Stimulated activated CD4-positive, alpha-beta T cell treated with anti-CD3 and anti-CD28 coated beads, Interleukin-15, amount 100 ng/mL, for 24 hours (primary cell): ENCODE measurements around the gene TP53I13.

Experiments used
- DNase-seq: peaks from one replicate; pipeline ENCODE4 v3.0.0-alpha.2; 2020

Gene TP53I13

DNA sequence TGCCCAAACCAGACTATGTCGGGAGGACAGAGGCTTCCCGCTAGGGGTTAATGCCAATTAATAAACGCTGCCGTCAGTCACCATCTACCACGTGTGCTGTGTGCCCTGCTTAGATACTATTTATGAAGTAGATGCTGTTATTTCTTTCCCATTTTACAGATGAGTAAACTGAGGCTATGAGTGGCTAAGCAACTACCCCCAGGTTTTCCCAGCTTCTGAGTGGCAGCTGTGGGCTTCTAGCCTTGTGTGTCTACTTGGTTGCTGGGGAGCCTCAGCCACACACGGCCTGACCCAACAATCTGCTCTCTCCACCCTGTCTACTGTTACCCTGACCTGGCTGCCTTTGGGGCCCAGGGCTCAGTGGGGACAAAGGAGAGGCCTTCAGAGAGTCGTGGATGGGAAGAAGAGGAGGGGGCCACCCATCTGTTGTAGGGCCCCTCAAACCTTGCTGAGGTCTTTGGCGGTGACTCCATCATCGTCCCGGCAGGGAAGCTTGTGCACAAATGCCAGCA lies 13.8 kb downstream of the TP53I13 start:
- DNase-seq, result no peak

DNA sequence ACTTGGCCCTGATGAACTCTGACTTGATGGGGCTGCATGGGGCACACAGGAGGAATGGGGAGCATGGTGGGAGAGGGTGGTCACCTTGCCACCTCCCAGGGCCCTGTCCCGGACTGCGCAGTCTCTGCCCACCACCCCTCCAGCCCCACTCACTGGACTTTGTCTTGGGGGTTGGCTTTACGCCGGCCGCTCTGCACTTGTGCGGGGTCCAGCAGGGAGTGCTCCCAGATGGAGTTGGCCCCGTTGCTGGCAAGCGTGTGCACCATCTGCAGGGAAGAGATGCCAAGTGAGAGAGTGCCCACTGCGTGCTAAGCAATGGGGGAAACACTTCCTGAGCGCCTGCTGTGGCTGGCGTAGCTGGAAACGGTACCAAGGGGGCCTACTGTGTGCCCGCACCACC lies 14.3 kb downstream of the TP53I13 start:
- DNase-seq, result no peak

DNA sequence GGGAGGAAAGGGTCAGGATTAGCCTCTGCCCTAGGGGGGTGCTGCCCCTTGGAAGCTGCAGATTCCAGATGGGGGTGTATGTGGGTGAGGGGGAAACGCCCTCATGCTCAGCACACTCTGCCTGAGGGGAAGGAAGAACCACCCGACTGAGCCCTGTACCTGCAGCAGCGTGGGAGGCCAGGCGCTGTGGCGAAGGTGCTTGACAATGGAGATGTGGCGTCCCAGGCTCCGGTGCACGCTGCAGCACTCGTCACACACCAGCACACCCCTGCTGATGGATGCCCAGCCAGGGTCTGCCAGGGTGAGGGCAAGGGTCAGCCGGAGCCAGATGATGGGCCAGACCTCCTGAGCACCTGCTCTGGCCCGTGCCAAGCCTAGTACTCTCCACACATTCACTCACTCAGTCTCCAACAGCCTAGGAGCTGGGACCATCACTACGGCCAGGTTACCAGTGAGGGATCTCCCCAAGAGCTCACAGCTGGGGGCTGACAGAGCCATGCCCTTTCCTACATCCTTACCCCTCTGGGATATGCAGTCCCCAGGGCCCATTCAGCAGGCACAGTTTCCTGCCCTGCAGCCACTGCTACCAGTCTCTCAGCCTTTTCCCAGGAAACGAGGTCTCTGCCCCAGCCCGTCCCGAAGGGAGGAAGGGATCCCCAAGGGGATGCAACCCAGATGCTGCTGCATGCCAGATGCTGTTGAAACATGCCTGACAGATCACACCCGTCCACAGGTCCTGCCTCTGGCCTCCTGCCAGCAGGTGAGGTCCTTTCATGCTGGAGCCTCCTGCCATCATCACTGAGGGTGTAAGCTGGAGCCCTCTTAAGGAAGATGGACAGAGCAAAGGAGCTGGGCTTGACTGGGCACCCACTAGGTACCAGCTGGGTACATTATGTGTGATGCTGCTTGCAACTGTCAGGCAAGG lies 15.1 kb downstream of the TP53I13 start:
- no peak for DNase-seq

DNA sequence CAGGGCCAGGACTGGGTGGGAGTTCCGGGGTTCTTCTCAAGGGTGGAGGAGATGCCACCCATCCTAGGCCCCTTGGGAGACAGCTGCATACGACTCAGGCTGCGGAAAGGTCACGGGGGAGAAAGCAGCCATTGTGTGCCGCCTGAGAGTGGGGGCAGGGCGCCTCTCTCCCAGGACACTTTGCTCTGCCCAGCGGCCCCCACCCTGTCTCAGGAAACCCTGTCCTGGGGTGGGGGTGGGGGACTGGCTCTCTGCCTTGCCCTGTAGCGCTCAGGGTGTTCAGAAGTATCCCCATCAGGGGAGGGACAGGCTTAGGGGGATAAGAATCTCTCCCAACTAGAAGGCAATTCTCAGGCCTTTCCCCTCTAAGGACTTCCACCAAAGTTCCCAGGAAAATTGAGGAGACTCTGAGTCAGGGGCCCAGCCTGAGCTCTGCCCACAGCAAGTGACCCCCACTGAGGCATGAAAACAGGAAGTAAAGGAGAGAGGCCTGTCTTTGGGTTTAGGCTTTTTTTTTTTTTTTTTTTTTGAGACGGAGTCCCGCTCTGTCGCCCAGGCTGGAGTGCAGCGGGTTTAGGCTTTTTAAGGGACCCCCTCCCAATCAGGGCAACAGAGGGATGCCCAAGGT lies 16.1 kb downstream of the TP53I13 start:
- DNase-seq, result no peak

DNA sequence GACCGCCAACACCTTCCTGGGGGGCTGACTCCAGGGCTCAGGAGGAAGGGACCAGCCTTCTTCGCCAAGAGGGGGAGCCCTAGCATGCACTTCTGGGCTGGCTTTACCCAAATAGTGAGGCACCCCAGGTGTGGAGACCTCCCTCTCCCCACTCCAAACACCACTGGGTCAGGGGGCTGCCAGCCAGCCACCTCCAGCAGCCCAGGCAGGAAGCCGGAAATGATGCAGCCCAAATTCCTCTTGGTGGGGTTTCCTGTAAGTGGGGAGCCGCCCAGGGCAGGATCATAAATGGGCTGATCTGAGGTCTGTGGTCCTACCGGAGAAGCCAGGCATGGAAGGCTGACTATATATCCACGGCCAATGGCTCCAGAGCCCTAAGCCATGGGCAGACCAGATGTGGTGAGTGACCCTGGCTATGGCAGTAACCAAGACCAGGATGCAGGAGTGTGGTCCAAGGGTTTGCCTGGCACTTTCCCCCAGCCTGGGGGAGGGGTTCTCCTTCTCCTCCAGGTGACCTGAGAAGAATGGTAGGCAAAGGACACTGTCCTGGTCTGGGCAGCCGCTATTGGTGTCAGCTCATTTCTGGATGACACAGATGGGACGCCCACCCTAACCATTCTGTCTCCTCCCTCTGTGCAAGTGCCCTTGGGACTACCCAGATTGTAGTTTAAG lies 16.7 kb downstream of the TP53I13 start:
- no peak for DNase-seq

DNA sequence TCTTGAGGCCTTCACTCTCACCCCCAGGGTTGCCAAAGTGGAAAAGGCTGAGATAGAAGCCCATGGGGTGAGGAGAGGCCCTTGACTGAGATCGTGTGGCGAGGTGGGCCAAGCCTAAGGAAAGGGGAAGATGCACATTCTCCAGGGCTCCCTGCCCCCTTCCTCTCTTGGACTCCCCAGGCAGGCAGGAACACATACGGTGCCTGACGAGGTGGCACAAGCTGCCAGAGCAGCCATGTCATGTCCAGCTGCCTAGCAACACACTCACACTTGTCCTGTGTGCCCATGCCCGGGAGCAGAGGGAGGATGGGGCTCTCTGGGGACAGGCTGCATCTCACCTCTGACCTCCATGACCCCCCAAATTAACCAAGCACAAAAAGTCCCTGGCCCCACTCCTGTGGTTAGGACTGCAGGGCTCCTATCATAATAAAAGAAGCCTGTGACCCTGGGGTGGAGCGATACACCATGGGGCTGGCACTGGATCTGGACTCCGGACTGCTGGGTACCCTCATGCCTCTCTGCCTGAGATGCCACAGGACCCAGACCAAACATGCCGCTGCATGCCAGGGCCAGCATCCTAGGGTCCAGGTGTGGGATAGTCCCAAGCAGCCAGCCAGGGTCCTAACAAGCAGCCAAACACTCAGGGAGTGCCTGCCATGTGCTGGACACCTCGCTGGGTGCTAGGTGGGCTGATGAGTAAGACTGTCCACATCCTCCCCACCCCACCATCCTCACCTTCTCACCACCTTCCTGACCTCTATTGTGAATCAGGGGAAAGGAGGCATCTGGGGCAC lies 18.4 kb downstream of the TP53I13 start:
- DNase-seq, result no peak

DNA sequence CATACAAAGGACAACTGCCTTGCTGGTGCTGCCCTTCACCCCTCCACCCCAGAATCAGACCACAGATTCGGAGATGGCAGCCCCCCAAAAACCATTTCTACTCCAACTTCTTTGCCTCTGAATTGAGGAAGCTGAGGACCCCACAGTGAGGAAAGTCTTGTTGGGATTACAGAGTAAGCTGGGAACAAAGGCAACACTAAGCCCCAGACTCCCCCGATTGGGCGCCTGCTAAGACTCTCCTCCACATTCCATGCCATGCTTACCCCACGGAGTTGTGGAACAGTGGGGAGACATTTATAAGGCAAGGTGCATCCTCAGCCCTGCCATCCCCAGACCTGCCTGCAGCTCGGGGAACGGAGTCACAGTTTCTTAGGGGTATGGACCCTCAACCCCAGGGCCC lies 19.1 kb downstream of the TP53I13 start:
- no peak for DNase-seq

DNA sequence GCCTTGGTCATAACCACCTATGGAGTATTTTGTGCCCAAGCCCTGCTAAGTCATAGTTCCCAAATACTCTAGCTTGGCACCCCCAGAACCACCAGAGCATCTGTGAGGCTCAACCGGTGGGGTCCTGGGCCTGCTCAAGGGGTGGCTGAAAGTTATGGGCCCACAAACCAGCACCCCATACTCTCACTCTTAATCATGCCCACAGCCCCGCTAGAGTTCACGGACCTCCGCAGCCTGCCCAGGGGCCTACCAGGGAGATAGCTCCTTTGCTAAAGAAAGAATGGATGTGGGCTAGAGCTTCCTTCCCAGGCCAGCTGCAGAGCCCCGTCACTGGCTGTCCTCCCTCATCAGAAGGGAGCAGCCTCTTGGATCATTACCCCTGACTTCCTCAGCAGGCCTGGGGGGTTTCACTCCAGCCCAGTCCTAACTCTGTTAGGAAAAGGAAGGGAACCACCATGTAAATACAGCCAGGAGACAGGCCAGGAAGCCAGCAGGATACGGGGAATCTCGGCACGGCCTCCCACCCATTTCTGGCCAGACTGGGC lies 19.6 kb downstream of the TP53I13 start:
- DNase-seq, result no peak

DNA sequence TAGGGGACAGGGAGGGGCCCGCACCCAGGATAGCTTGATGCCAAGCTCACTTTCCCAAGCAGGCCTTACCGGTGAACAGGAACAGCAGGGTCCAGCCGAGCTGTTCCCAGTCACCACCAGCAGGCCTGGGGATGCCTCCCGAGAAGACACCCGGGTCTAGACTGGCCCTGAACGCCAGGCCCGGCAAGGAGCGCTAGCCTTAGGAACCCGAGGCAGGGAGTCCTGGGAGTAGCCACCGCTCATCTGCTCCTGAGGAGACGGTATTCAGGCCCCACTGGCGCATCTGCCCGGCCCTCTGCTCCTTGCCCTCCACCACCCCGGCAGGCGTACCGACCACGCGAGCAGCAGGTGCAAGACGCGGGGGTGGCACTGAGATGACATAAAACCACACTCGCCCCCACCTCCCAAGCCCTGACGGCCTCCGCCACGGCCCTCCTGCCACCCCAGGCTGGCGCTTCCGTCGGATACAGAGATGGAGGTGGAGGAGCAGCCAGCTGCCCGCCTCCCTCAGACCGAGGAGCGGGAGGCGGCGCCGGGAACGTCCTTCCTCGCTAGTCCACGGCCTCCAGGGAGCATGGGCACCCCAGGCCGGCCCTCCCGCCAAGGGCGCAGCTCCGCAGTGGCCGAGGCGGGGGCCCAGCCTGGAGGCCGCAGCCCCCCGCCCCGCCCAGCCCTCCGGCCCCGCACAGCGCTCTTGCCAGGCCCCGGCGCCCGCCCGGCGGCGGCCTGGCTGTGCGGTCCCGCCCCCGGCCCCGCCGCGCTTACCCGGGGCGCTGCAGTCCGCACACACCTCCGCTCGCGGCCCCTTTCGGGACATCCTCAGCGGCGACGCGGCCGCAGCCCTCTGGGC lies 20.3 kb downstream of the TP53I13 start:
- DNase-seq, result peak; percentile 71

DNA sequence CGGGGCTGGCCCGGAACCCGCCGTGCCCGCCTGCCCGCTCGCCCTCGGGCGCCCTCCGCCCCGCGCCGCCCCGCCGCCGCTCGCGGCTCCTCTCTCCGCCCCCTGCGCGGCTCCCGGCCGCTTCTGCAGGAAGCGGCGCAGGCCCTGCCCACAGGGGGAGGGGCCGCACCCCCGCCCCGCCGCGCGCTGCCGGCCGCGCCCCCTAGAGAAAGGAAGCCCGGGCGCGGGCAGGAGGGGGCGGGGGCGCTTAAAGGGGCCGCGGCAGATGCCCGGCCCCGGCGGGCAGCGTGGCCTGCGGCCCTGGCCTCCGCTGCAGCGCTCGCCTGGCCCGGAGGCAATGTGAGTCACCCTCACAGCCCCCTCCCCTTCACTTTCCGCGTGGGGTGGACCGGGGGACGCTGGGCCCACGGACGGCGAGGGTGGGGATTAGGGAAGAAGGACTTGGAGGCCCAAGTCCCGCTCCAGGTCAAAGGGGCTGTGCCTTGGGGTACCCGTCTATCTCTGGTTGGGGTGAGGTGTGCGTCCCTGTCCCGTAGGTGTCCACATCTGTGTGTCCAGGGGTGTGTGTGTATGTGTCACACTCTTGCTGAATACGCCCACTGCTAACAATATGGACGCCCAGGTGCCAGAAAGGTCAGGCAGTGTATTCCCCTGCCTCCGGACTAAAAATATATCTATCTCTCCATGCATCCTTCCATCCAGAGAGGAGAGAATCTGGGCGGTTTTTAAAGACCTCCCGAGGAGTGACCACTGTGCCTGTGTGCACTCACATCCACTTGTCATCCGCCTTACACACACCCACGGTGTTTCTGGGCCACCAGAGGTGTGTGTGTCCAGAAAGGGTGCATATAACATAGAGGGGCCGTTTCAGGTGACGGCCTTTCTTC lies 21.3 kb downstream of the TP53I13 start, which contains the start of gene GIT1:
TSS of gene GIT1 (minus strand) at position 125 of the 887 bp plus-strand sequence. CDS start 270 bp downstream, outside the sequence.
- peak; percentile 89 for DNase-seq

DNA sequence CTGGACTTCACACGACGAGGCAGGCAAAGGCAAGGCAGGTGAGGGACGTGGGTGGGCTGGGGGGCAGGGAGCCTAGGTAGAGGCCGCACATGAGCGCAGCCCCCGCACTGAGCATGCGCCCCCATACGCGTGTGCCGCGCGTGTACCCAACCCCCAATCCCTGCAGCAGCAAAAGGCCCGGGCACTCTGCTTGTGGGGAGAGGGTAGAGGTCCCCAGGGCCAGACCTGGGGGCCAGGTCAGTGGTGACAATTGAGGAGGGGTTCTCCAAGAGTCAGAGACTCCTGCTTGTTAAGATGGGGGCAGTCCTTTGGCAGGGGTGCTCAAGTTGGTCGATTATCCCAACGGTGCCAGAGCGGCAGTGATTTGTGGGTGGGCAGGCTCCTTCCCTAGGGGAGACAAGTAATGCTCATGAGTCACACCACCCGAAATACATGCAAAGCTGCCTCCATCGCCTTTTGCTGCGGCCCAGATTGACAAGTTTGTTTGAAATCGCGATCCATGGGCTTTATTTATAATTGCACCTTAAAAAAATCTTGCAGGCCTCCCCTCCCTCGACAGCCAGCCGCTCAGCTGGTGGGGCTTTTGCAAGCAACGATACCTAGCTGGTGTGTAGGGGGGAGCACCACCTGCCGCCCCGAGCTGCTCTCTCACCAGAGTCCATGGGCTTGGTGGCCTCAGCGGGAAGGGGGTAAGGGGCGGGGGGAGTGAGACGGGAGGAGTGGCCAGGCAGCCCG lies 22.1 kb downstream of the TP53I13 start:
- DNase-seq, result no peak

DNA sequence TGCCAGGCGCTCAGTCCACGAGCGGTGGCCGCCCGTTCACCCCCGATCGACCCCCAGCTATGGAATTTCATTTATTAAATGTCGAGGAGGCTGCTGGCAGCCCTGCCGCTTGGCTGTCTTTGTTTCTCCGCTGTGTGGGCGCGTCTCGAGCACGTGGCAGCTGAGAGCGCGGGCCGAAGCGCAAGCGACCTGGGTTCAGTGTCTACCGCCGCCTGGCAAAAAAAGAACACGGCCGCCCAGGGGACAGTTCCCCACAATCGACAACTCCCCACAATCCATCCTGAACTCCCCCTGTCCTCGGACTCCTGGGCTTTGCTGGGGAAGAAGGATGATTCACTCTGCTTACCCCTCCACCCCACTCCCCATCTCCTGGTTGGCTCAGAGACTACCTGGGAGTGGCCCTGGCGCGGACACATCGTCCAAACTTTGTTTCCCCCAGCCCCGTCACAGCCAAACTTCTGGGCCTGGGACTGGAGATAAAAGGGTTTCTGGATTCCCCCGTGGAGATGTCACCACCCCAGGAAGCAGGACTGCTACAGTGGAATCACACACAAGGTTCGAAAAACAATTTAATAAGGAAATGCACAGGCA lies 22.7 kb downstream of the TP53I13 start:
- peak; percentile 69 for DNase-seq

DNA sequence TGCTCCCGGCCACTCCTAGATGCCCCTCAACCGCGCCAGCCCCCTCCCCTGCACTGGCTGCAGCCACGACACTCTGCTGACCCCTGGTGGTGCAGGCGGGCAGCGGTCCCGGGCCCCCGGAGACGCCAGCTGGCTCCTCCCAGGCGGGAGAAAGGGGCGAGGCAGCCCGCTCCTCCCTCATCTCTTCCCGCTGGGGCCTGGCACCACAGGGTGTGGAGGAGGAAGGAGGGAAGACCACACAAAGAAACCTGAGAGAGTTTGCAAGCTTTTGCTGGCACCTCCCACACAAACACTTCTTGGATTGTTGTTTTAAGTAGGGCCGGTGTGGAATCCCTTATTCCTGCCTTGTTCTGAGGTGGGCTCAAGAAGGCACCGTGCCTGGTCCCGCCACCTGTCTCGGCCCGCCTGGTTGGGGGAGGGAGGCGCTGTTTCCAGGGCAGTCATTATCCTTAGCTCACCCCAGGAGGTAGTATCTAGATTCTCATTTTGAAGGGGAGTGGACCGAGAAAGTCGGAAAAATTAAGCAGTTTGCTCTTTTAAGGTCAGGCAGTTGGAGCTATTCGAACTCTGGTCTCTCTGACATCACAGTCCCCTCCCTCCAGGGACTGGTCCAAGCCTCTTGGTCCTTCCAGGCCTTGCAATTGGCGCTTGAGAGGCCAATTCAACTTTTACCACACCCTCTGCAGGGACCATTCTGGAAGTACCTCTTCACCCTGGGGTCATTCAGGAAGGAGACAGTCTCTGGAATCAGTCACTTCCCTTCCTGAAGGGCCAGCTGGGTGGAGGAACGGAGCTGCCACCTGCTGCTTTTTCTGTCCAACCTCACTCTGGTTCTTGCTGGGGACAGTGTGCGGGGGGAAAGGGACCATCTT lies 23.5 kb downstream of the TP53I13 start:
- DNase-seq, result peak; percentile 90

DNA sequence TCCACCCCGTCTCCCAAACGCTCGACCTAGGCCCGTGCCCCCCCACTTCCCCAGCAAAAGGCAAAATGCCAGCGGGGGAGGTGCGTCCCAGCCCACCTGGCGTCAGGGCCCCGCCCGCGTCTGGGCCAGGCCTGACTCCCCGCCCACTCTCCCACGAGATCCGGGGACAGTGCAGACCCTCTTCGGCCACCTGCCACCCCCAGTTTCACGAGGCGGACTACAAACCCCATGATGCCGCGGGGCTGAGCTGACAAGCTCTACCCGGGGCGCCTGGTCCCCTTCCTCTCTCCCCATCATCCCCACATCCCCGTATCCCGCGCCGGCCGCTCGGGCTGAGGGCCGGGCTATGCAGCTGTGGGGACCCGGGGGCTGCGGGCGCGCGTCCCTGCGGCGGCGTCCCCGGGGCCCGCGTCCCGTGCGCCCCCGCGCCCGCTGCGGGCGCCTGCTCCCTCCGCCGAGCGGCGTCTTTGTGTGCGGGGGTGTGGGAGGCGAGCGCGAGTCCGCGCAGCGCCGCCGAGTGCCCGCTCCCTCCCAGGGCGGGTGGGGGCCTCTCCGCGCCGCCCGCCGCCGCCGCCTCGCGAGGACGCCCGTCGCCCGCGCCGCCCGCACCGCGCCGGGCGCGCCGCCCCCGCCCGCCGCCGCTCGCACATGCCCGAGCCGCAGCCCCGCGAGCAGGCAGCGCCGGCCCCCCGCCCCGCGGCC lies 24.5 kb downstream of the TP53I13 start, which contains the start of gene ANKRD13B:
TSS of gene ANKRD13B (plus strand) at position 283 of the 702 bp plus-strand sequence. CDS start 490 bp downstream, outside the sequence.
- DNase-seq, result peak; percentile 77

DNA sequence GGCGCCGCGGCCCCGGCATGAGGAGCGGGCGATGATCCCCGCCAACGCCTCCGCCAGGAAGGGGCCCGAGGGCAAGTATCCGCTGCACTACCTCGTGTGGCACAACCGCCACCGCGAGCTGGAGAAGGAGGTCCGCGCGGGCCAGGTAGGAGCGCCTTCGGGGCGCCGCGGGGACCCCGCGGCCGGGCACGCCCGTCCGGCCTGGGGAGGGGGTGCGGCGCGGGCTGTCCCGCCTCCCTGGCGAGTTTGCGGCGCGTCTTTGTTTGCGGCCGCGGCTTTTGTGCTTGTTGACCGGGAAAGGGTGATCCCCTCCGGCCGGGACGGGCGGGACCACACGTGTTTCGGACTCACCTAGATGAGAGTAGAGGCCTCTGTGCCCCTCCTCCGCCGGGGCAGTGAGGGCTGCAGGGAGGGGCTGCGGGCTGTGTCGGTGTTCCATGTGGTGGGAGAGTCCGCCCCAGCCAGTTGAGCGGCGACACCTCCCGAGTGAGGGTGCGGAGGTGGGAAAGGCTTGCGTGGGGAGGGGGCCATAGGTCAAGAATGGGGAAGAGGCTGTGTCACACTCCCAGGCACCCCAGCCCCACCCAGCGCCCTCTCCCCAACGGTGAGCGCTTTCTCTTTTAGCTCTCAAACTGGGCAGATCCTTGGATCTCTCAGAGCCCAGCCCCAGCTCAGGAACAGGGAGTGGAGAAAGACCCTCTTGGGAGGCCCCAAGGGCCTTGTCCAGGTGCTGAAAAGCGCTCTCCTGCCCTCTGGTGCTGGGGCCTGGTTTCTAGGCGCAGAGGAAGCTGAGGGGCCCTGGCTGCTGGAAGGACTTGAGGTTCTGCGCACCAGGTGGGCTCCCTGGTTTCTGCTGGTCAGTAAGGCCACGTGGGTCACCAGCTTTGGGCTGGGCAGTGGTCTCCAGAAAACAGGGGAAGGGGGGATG lies 25.4 kb downstream of the TP53I13 start:
- peak; percentile 58 for DNase-seq

DNA sequence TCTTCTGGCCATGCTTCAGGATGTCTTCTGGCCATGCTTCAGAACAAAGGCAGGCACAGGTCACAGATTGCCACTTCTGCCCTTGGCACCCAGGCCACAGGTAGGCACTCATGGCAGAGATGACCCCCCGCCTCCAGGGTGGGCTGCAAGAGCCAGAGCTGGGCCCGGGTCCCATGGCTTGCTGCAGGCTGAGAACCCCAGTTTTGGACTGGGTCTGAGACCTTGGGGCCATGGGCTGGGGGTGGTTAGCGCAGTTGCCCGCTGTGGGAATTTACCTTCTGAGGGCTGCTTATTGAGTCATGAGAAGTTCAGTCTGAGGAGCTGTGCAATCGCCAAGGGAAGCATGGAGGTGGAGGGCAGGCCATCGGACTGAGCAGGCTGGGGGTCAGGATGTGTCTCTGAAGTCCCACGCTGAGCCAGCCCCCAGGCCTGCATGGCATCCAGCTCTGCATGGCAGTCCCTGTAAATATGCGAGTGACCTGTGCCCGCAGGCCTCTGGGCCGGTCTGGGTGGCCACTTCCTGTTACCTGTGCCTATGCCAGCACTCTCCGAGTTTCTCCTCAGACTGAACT lies 26.1 kb downstream of the TP53I13 start:
- DNase-seq, result no peak
